Measurements from ENCODE around the gene CNTNAP5. TPM values are rescaled to one million over a fixed set of nuclear protein-coding genes. Genes with fewer than 3 reads are reported as not detected.

Gene CNTNAP5
- total RNA-seq, 1 experiment from 2014 or later, result not detected

GRCh38 chr2:124318913-124319312 lies 293.8 kb downstream of the CNTNAP5 start:
- Histone ChIP-seq H3K9me3 (ENCODE audit: low read depth, low read length, poor library complexity, severe bottlenecking) (no peaks in the 10 kb centered on the region), H3K27ac (ENCODE audit: low read depth, low read length, poor library complexity, severe bottlenecking) (no peak overlapping the region), H3K4me1 (ENCODE audit: insufficient read depth, low read length, poor library complexity, severe bottlenecking) (no peaks in the 10 kb centered on the region), H3K36me3 (ENCODE audit: insufficient read depth, low read length, poor library complexity, severe bottlenecking) (no peaks in the 10 kb centered on the region), H3K4me3 (ENCODE audit: low read depth, low read length, poor library complexity, severe bottlenecking) (no peak overlapping the region), H3K27me3 (replicated peaks; ENCODE audit: insufficient read depth, low read depth, low read length, poor library complexity) (no peaks in the 10 kb centered on the region)
- intact Hi-C loops (cut with micrococcal nuclease; ENCODE audit: unreplicated experiment), result no loop called here
- no TSS peak for BruUV-seq (replicated peaks)
- ChIA-PET POLR2A (ENCODE audit: low non-redundant PET) (no interaction called here), CTCF (no interaction called here)
- DNase-seq (ENCODE audit: low spot score), result no peak
- TF ChIP-seq EZH2 (IDR thresholded peaks at IDR 0.05; ENCODE audit: borderline replicate concordance, low read depth, low read length, poor library complexity, severe bottlenecking) (no peak), CTCF (conservative IDR thresholded peaks at IDR 0.05; ENCODE audit: low read depth, low read length) (no peak)

- ChIA-PET POLR2A (ENCODE audit: low non-redundant PET) (no interaction called here), CTCF (no interaction called here)
- Histone ChIP-seq H3K27ac (ENCODE audit: low read depth, low read length, poor library complexity, severe bottlenecking) (no peak overlapping the region), H3K9me3 (ENCODE audit: low read depth, low read length, poor library complexity, severe bottlenecking) (no peaks in the 10 kb centered on the region), H3K36me3 (ENCODE audit: insufficient read depth, low read length, poor library complexity, severe bottlenecking) (no peaks in the 10 kb centered on the region), H3K27me3 (replicated peaks; ENCODE audit: insufficient read depth, low read depth, low read length, poor library complexity) (no peaks in the 10 kb centered on the region), H3K4me3 (ENCODE audit: low read depth, low read length, poor library complexity, severe bottlenecking) (no peak overlapping the region), H3K4me1 (ENCODE audit: insufficient read depth, low read length, poor library complexity, severe bottlenecking) (no peaks in the 10 kb centered on the region)
- TF ChIP-seq EZH2 (IDR thresholded peaks at IDR 0.05; ENCODE audit: borderline replicate concordance, low read depth, low read length, poor library complexity, severe bottlenecking), result no peak
- no peak for TF ChIP-seq CTCF (conservative IDR thresholded peaks at IDR 0.05; ENCODE audit: low read depth, low read length)
- no peak for DNase-seq (ENCODE audit: low spot score)
- intact Hi-C loops (cut with micrococcal nuclease; ENCODE audit: unreplicated experiment), result no loop called here
- no TSS peak for BruUV-seq (replicated peaks)
Measured at GRCh38 chr2:124319577-124319976, 294.5 kb downstream of the CNTNAP5 start.

GRCh38 chr2:124320051-124320688 lies 295.1 kb downstream of the CNTNAP5 start:
- no peak overlapping the region for H3K4me3 ChIP-seq (ENCODE audit: low read depth, low read length, poor library complexity, severe bottlenecking)
- H3K27ac ChIP-seq (ENCODE audit: low read depth, low read length, poor library complexity, severe bottlenecking), result no peak overlapping the region
- ChIA-PET POLR2A (ENCODE audit: low non-redundant PET) (no interaction called here), CTCF (no interaction called here)
- no TSS peak for BruUV-seq (replicated peaks)
- no peaks in the 10 kb centered on the region for H3K9me3 ChIP-seq (ENCODE audit: low read depth, low read length, poor library complexity, severe bottlenecking)
- intact Hi-C loops (cut with micrococcal nuclease; ENCODE audit: unreplicated experiment), result no loop called here
- no peak for DNase-seq (ENCODE audit: low spot score)
- no peaks in the 10 kb centered on the region for H3K36me3 ChIP-seq (ENCODE audit: insufficient read depth, low read length, poor library complexity, severe bottlenecking)
- H3K27me3 ChIP-seq (replicated peaks; ENCODE audit: insufficient read depth, low read depth, low read length, poor library complexity), result no peaks in the 10 kb centered on the region
- TF ChIP-seq CTCF (conservative IDR thresholded peaks at IDR 0.05; ENCODE audit: low read depth, low read length) (no peak), EZH2 (IDR thresholded peaks at IDR 0.05; ENCODE audit: borderline replicate concordance, low read depth, low read length, poor library complexity, severe bottlenecking) (no peak)
- H3K4me1 ChIP-seq (ENCODE audit: insufficient read depth, low read length, poor library complexity, severe bottlenecking), result no peaks in the 10 kb centered on the region
